SK-N-SH treated with all-trans-retinoic acid at 6 μM for 48 hours (cell line): ENCODE results near the gene TUBB4B.

Experiments used
- ARNTL ChIP-seq: fragments of 450-650 bp; formaldehyde crosslinking; IDR thresholded peaks from 2 replicates; pipeline ENCODE4 v1.5.0; 2020; ENCODE audit warnings: low read depth, mild to moderate bottlenecking, moderate library complexity, borderline replicate concordance
- BACH2 ChIP-seq: fragments of 250-450 bp; sonication (Bioruptor Pico); IDR thresholded peaks from 2 replicates; pipeline ENCODE4 v1.9.0; 2021; ENCODE audit warnings: mild to moderate bottlenecking, borderline replicate concordance
- CSDC2 ChIP-seq: fragments of 250-450 bp; sonication (Bioruptor Pico); IDR thresholded peaks from 2 replicates; pipeline ENCODE4 v1.5.0; 2020; ENCODE audit warnings: mild to moderate bottlenecking, moderate library complexity
- ESRRG ChIP-seq: fragments of 250-450 bp; sonication (Bioruptor Pico); IDR thresholded peaks from 2 replicates; pipeline ENCODE4 v1.6.1; 2021; ENCODE audit warnings: mild to moderate bottlenecking
- OSR1 ChIP-seq: fragments of 250-450 bp; sonication (Bioruptor Pico); IDR thresholded peaks from 2 replicates; pipeline ENCODE4 v1.8.0; 2022; ENCODE audit warnings: moderate library complexity, mild to moderate bottlenecking, inconsistent platforms
- PPARA ChIP-seq: fragments of 250-450 bp; sonication (Bioruptor Pico); IDR thresholded peaks from 2 replicates; pipeline ENCODE4 v1.5.0; 2020; ENCODE audit warnings: mild to moderate bottlenecking, borderline replicate concordance
- RARB ChIP-seq: fragments of 250-450 bp; sonication (Bioruptor Pico); IDR thresholded peaks from 2 replicates; pipeline ENCODE4 v1.8.0; 2021; ENCODE audit warnings: mild to moderate bottlenecking, moderate library complexity
- SNAI2 ChIP-seq: fragments of 250-450 bp; sonication (Bioruptor Pico); IDR thresholded peaks from 2 replicates; pipeline ENCODE4 v1.5.0; 2020; ENCODE audit warnings: mild to moderate bottlenecking, moderate library complexity
- TCF4 ChIP-seq: fragments of 250-450 bp; sonication (Bioruptor Pico); IDR thresholded peaks from 2 replicates; pipeline ENCODE4 v1.8.0; 2021; ENCODE audit warnings: mild to moderate bottlenecking, moderate library complexity, borderline replicate concordance
- ZFP30 ChIP-seq: fragments of 450-650 bp; formaldehyde crosslinking; IDR thresholded peaks from 2 replicates; pipeline ENCODE4 v1.5.0; 2022; ENCODE audit warnings: mild to moderate bottlenecking, moderate library complexity
- TF ChIP-seq, protein P1 (sequence below): fragments of 250-450 bp; sonication (Bioruptor Pico); IDR thresholded peaks from 2 replicates; pipeline ENCODE4 v1.5.1; 2020; ENCODE audit warnings: low read depth, mild to moderate bottlenecking, moderate library complexity
- TF ChIP-seq, protein P2 (sequence below): fragments of 250-450 bp; sonication (Bioruptor Pico); IDR thresholded peaks from 2 replicates; pipeline ENCODE4 v1.8.0; 2021; ENCODE audit warnings: low read depth, mild to moderate bottlenecking, moderate library complexity, borderline replicate concordance
- TF ChIP-seq, protein P3 (sequence below): fragments of 250-450 bp; sonication (Bioruptor Pico); IDR thresholded peaks from 2 replicates; pipeline ENCODE4 v1.8.0; 2020; ENCODE audit warnings: mild to moderate bottlenecking, moderate library complexity, borderline replicate concordance

DNA sequence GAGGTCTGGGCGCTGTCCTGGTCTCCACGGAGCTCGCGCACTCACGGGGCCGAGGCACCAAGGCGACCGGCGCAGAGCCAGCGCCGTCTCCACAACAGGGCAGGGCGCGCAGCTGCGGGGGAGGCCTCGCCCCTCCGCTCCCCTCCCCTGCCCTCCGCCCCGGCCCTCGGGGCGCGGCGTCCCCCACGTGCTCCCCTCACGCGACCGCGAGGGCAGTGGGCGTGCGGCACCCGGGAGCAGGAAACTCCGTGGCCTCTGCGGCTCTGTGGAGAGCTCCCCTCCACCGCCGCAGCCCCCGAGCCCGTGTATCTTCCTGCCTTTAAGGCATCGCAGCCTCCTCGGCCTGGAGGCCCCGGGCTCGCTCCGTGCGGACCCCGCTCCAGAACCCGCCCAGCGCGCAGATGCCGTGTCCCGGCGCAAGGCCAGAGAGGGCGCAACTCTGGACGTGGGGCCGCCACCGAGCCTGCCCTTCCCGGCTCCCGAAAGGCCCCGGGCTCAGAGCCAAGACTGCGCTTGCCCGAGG, 708 bp upstream of the TUBB4B start:
- TF ChIP-seq TCF4, result no peak
- TF ChIP-seq ARNTL (CRISPR knock-in tag), result no peak
- no peak for TF ChIP-seq RARB (CRISPR knock-in tag)
- TF ChIP-seq, protein P1, sequence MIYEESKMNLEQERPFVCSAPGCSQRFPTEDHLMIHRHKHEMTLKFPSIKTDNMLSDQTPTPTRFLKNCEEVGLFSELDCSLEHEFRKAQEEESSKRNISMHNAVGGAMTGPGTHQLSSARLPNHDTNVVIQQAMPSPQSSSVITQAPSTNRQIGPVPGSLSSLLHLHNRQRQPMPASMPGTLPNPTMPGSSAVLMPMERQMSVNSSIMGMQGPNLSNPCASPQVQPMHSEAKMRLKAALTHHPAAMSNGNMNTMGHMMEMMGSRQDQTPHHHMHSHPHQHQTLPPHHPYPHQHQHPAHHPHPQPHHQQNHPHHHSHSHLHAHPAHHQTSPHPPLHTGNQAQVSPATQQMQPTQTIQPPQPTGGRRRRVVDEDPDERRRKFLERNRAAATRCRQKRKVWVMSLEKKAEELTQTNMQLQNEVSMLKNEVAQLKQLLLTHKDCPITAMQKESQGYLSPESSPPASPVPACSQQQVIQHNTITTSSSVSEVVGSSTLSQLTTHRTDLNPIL (CRISPR knock-in tag), result no peak
- TF ChIP-seq ZFP30 (CRISPR knock-in tag), result no peak
- TF ChIP-seq, protein P2, sequence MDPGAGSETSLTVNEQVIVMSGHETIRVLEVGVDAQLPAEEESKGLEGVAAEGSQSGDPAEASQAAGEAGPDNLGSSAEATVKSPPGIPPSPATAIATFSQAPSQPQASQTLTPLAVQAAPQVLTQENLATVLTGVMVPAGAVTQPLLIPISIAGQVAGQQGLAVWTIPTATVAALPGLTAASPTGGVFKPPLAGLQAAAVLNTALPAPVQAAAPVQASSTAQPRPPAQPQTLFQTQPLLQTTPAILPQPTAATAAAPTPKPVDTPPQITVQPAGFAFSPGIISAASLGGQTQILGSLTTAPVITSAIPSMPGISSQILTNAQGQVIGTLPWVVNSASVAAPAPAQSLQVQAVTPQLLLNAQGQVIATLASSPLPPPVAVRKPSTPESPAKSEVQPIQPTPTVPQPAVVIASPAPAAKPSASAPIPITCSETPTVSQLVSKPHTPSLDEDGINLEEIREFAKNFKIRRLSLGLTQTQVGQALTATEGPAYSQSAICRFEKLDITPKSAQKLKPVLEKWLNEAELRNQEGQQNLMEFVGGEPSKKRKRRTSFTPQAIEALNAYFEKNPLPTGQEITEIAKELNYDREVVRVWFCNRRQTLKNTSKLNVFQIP, result no peak
- no peak for TF ChIP-seq ESRRG
- TF ChIP-seq, protein P3, sequence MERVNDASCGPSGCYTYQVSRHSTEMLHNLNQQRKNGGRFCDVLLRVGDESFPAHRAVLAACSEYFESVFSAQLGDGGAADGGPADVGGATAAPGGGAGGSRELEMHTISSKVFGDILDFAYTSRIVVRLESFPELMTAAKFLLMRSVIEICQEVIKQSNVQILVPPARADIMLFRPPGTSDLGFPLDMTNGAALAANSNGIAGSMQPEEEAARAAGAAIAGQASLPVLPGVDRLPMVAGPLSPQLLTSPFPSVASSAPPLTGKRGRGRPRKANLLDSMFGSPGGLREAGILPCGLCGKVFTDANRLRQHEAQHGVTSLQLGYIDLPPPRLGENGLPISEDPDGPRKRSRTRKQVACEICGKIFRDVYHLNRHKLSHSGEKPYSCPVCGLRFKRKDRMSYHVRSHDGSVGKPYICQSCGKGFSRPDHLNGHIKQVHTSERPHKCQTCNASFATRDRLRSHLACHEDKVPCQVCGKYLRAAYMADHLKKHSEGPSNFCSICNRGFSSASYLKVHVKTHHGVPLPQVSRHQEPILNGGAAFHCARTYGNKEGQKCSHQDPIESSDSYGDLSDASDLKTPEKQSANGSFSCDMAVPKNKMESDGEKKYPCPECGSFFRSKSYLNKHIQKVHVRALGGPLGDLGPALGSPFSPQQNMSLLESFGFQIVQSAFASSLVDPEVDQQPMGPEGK (CRISPR knock-in tag), result no peak
- TF ChIP-seq OSR1 (CRISPR knock-in tag), result no peak
- TF ChIP-seq BACH2 (CRISPR knock-in tag), result no peak
- no peak for TF ChIP-seq CSDC2
- no peak for TF ChIP-seq SNAI2 (CRISPR knock-in tag)
- TF ChIP-seq PPARA (CRISPR knock-in tag), result no peak
